GM18951 (cell line): ENCODE results near the gene SHC1.

ENCODE experiments used
- POLR2A ChIP-seq: IDR thresholded peaks from 4 replicates; pipeline ENCODE4 v1.6.1; 2011; ENCODE audit warnings: mild to moderate bottlenecking; ENCODE audit not compliant: insufficient read length, insufficient read depth; ENCODE audit errors: extremely low read depth
- in situ Hi-C: fragments of 300-500 bp; cut with MboI; formaldehyde crosslinking; loops from one replicate; pipeline ENCODE4 v1.12.0; 2022; ENCODE audit warnings: low sequenced_read_pairs, mixed read lengths, inconsistent platforms; ENCODE audit not compliant: unreplicated experiment

The SHC1 gene

DNA sequence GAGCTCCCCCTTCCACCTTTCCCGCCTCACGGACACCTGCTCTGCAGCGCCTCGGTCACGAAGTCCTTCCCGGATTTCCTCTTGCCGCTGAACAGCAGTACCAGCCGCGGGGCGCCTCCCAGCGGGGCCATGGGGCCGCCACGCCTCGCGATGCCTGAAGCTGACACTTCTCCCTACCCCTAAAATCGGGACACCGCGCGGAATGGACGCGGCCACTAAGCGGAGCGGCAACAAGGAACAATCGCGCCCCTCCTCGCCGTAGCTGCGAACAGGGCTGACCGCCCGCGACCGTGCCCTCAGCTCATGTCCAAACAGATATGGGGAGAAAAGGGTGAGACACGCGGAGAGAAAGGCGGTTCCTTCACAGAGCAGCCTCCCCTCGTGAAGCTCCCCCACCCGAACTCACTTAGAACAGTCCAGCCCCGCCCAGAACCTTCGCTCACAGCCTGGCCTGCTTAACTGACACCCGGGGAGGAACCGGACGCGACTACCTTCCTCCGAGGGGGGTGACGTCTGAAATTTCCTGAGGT, 33.9 kb downstream of the SHC1 start, which contains the start of gene PMVK:
Gene PMVK, minus strand, starts transcription at position 165 of the 530 bp plus-strand sequence. Its CDS starts 34 bp downstream, at position 131.
- peak; percentile 86 for TF ChIP-seq POLR2A
- in situ Hi-C loops, result no loop called here

DNA sequence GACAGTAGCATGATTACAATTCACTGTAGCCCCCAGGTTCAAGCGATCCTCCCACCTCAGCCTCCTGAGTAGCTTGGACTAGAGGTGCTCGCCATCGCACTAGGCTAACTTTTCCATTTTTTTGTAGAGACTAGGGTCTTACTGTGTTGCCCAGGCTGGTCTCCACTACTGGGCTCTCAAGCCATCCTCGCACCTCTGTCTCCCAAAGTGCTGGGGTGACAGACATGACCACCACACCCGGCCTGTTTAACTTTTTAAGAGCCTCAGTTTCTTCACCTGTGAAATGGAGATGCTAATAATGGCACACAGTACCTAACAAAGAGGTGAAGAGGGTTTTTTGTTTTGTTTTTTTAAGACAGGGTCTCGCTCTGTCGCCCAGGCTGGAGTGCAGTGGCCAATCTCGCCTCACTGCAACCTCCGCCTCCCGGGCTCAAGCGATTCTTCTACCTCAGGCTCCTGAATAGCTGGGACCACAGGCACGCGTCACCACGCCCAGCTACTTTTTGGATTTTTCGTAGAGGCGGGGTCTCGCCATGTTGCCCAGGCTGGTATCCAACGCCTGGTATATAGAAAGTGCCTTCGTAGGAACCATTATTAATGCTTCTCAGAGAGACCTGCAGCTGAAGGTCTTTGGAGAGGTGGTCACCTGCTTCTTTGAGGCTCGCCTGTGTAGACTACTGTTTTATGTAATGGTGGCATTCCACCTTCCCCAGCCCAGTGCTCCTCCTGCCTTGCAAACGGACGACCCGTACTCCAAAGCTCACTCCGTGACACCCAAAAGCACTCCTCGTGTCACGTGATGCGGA, 34.6 kb downstream of the SHC1 start:
- in situ Hi-C loops, result no loop called here
- TF ChIP-seq POLR2A, result no peak

DNA sequence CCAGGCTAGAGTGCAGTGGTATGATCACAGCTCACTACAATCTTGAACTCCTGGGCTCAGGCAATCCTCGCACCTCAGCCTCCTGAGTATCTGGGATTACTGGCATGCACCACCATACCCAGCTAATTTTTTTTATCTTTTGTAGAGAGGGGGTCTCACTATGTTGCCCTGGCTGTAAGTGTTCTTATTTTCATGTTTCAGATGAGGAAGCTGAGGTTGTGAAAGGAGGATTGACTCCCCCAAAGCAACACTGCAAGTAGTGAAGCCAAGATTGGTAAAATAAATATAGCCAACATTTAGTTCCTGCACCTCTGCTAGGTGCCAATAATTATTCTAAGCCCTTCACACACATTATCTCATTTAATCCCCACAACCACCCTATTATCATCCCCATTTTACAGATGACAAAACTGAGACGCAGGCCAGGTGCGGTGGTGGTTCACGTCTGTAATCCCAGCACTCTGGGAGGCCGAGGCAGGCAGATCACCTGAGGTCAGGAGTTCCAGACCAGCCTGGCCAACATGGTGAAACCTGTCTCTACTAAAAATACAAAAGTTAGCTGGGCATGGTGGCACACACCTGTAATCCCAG, 36.1 kb downstream of the SHC1 start:
- TF ChIP-seq POLR2A, result no peak
- in situ Hi-C loops, result no loop called here

GRCh38 chr1:154931940-154932487, 38.5 kb downstream of the SHC1 start:
- in situ Hi-C loops, result no loop called here
- no peak for TF ChIP-seq POLR2A

GRCh38 chr1:154926201-154926600, 44.3 kb downstream of the SHC1 start:
- no peak for TF ChIP-seq POLR2A
- in situ Hi-C loops, result no loop called here

DNA sequence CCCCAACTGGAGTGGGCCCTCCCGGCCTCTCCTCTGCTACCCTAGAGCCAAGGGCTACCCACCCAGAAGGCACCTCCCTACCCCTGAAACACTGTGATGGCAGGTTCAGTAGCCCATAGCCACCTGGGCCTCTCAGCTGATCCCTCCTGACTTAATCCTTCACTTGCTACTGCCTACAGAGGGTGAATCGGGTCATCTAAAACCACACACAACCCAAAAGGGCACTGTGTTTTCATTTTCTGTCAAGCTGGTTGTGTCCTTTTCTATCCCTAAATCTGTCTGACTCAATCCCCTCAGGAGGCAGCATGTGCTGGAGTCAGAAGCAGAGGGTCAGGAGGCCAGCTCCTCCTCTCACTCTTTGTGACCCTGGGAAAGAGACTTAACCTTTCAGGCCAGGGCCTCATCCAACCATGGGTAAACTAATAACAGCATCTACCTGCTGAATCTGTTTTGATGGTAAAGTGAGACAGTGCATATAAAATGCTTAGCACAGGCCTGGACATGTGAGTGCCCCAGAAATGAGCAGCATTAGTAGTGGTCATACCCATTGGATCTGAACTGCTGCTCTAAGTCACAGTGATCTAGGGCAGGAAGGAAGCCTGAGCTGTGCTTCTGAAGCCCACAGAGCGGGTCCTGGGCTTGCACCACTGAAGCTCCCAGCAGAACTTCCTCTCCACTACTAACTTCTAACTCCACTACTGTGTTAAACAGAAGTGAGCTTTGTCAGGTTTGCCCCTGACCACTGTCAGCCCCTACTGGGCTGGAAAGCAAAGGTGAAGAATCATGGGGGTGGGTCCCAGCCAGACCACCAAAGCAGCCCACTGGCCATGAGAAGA, 45.0 kb downstream of the SHC1 start:
- in situ Hi-C loops, result no loop called here
- TF ChIP-seq POLR2A, result no peak

- in situ Hi-C loops, result no loop called here
- no peak for TF ChIP-seq POLR2A
Observed at GRCh38 chr1:154923695-154924094, 46.9 kb downstream of the SHC1 start.

GRCh38 chr1:154913273-154913672, 57.3 kb downstream of the SHC1 start:
- in situ Hi-C loops, result no loop called here
- TF ChIP-seq POLR2A, result no peak

GRCh38 chr1:154912755-154913154, 57.8 kb downstream of the SHC1 start:
- in situ Hi-C loops, result no loop called here
- TF ChIP-seq POLR2A, result no peak
